Body of pancreas (tissue), 4 donors: Measurements from ENCODE around the gene MED13L. TPM values are rescaled to one million over a fixed set of nuclear protein-coding genes. Genes with fewer than 3 reads are reported as not detected.

Experiments used
- ATAC-seq: fragments of 150-250 bp; one replicate; pipeline ENCODE4 v1.9.1; 2016
- DNase-seq, 4 donors: peaks; one replicate each; pipeline ENCODE4 v3.0.0-alpha.2; 2019
- H3K27ac ChIP-seq, 4 donors: fragments of 200-600 bp; sonication (generic); 1 replicate in 3 of 4; 2 replicates in 1 of 4; pipeline versions ENCODE4 v1.5.1 to v1.6.1; 2016 to 2019; ENCODE audit warnings: mild to moderate bottlenecking in 1 of 4, mixed read lengths in 1 of 4, moderate library complexity in 1 of 4
- H3K27me3 ChIP-seq, 2 donors: fragments of 200-600 bp; sonication (generic); one replicate each; pipeline ENCODE4 v1.6.0; 2016; ENCODE audit warnings: mild to moderate bottlenecking in 1 of 2
- H3K36me3 ChIP-seq, 2 donors: fragments of 200-600 bp; sonication (generic); replicated peaks in 1 of 2; 2 replicates each; pipeline ENCODE4 v1.5.1; 2016; ENCODE audit warnings: low read depth in 2 of 2; ENCODE audit not compliant: insufficient read depth in 1 of 2
- H3K4me1 ChIP-seq: fragments of 200-600 bp; sonication (generic); one replicate; pipeline ENCODE4 v1.6.0; 2016
- H3K4me3 ChIP-seq, 2 donors: fragments of 200-600 bp; sonication (generic); 1 replicate in 1 of 2; 2 replicates in 1 of 2; pipeline ENCODE4 v1.5.1; 2016 to 2019
- H3K9me3 ChIP-seq, 3 donors: fragments of 200-600 bp; sonication (generic); 1 replicate in 2 of 3; 2 replicates in 1 of 3; pipeline ENCODE4 v1.5.1; 2016
- CTCF ChIP-seq, 7 experiments: fragments of 450-650 bp in 4 of 7; fragments of 200-600 bp in 3 of 7; sonication (generic) in 3 of 7; IDR thresholded peaks; one replicate each; pipeline ENCODE4 v1.5.1; 2016 to 2019; ENCODE audit warnings: antibody characterized with exemption in 7 of 7
- POLR2A ChIP-seq, 3 donors: fragments of 450-650 bp; IDR thresholded peaks; one replicate each; pipeline ENCODE4 v1.6.1; 2016; ENCODE audit warnings: antibody characterized with exemption in 3 of 3, mild to moderate bottlenecking in 2 of 3
- WGBS, 2 donors: methylation state at CpG; one replicate each; pipeline ENCODE4 v1.1.5; 2017; 5-methylcytosine and 5-hydroxymethylcytosine counted together
- intact Hi-C: fragments of 100-400 bp; cut with DNase I; formaldehyde crosslinking; loops from one replicate; pipeline ENCODE4 v1.15.1; 2023
- total RNA-seq, 2 donors: library from RNA; depleted of rRNA; stranded (reverse); fragments of >200 nt; gene quantifications; one replicate each; pipeline ENCODE4 v1.1.0, GENCODE V29; 2016

Gene MED13L
- total RNA-seq, 2 donors from 2014 or later, result 65.9 to 72.6 TPM

GRCh38 chr12:115988625-115989563, 288.6 kb downstream of the MED13L start:
- peaks cover 0 to 14% of the 10 kb centered on the region in 2 donors for H3K36me3 ChIP-seq
- 84 to 86% methylated on average over 8 of the region's 8 CpGs for WGBS, 2 donors
- H3K4me1 ChIP-seq, result no peaks in the 10 kb centered on the region
- no peaks in the 10 kb centered on the region for H3K9me3 ChIP-seq
- ATAC-seq (no peak), DNase-seq (no peak)
- TF ChIP-seq CTCF (IDR thresholded peaks at IDR 0.05) (no peak), POLR2A (IDR thresholded peaks at IDR 0.05) (no peak)
- no peaks in the 10 kb centered on the region for H3K27me3 ChIP-seq
- intact Hi-C loops, result no loop called here
- H3K27ac ChIP-seq, result no peak overlapping the region
- H3K4me3 ChIP-seq, result no peak overlapping the region

DNA sequence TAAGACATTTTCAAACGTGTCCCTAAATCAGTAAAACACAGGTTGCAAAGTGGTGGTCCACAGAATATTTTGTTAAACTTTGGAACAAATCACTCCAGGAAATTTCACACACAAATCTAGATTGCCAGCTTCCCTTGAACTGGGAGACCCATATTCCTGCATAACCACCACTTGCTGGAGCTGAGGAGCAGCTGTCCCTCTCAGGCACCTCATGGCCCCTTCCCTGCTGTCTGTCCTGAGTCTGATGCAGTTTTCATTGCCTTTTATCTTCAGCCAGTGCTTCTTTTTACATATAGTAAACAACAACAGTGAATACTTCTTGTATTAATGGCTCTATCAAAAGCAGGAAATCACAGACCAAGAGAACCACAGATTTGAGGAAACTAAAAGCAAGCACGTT, 289.3 kb downstream of the MED13L start:
- ATAC-seq, result no peak
- Histone ChIP-seq H3K27me3 (no peaks in the 10 kb centered on the region), H3K4me3 (no peak overlapping the region), H3K9me3 (no peaks in the 10 kb centered on the region), H3K36me3 (peaks cover 0 to 17% of the 10 kb centered on the region in 2 donors), H3K4me1 (no peaks in the 10 kb centered on the region), H3K27ac (no peak overlapping the region)
- intact Hi-C loops, result no loop called here
- no peak for DNase-seq
- TF ChIP-seq CTCF (IDR thresholded peaks at IDR 0.05), result no peak
- no peak for TF ChIP-seq POLR2A (IDR thresholded peaks at IDR 0.05)
- whole genome bisulfite sequencing, 2 donors, result 38 to 46% methylated on average over 2 of the region's 2 CpGs

GRCh38 chr12:115984616-115985015, 292.9 kb downstream of the MED13L start:
- 90 to 91% methylated on average over 4 of the region's 4 CpGs for WGBS, 2 donors
- Histone ChIP-seq H3K9me3 (no peaks in the 10 kb centered on the region), H3K36me3 (peaks cover 0 to 19% of the 10 kb centered on the region in 2 donors), H3K4me1 (no peaks in the 10 kb centered on the region), H3K27me3 (no peaks in the 10 kb centered on the region), H3K4me3 (no peak overlapping the region), H3K27ac (no peak overlapping the region)
- intact Hi-C loops, result no loop called here
- TF ChIP-seq POLR2A (IDR thresholded peaks at IDR 0.05) (no peak), CTCF (IDR thresholded peaks at IDR 0.05) (no peak)
- DNase-seq (no peak), ATAC-seq (no peak)

GRCh38 chr12:115983226-115983798, 294.2 kb downstream of the MED13L start:
- TF ChIP-seq CTCF (IDR thresholded peaks at IDR 0.05) (peak in 2 of 7 experiments; percentile 13 to 17), POLR2A (IDR thresholded peaks at IDR 0.05) (no peak)
- Histone ChIP-seq H3K9me3 (no peaks in the 10 kb centered on the region), H3K4me3 (no peak overlapping the region), H3K27me3 (no peaks in the 10 kb centered on the region), H3K36me3 (peaks cover 0 to 24% of the 10 kb centered on the region in 2 donors), H3K27ac (no peak overlapping the region), H3K4me1 (no peaks in the 10 kb centered on the region)
- ATAC-seq (no peak), DNase-seq (peak in 1 of 4 donors; percentile 20)
- intact Hi-C loops, result no loop called here
- WGBS, 2 donors, result 78 to 84% methylated on average over 5 of the region's 5 CpGs
